ENCODE results near the gene TMEM51. TPM values are rescaled to one million over a fixed set of nuclear protein-coding genes. Genes with fewer than 3 reads are reported as not detected.

TMEM51 gene
- polyA plus RNA-seq, 1 donor from 2014 or later = 1.7 TPM

GRCh38 chr1:15196807-15197530, 43.4 kb downstream of the TMEM51 start (continued):
- TF ChIP-seq CTCF (IDR thresholded peaks at IDR 0.05; ENCODE audit: poor library complexity, severe bottlenecking) = no peak

- Histone ChIP-seq H3K4me3 (ENCODE audit: low read length) (no peak overlapping the region), H3K27ac (ENCODE audit: low read length) (no peak overlapping the region), H3F3A (ENCODE audit: insufficient read depth, low read length, poor library complexity, severe bottlenecking) (no peaks in the 10 kb centered on the region), H3K9me2 (ENCODE audit: insufficient read depth, low read length) (no peaks in the 10 kb centered on the region), H2AFZ (ENCODE audit: low read depth, low read length) (no peak overlapping the region), H4K20me1 (ENCODE audit: insufficient read depth) (no peaks in the 10 kb centered on the region), H3K36me3 (ENCODE audit: insufficient read depth, low read length) (no peaks in the 10 kb centered on the region), H3K79me2 (replicated peaks; ENCODE audit: insufficient read depth, low read length) (no peaks in the 10 kb centered on the region), H3K9me3 (ENCODE audit: low read length) (no peaks in the 10 kb centered on the region), H3K9ac (ENCODE audit: low read length) (no peak overlapping the region), H3K27me3 (ENCODE audit: insufficient read depth, low read depth, low read length) (no peaks in the 10 kb centered on the region), H3K4me2 (ENCODE audit: low read length) (no peak overlapping the region)
- TF ChIP-seq EP300 (conservative IDR thresholded peaks at IDR 0.05; ENCODE audit: poor library complexity, severe bottlenecking) = no peak
- no peak for TF ChIP-seq TAF1 (IDR thresholded peaks at IDR 0.05; ENCODE audit: low read depth)
- TF ChIP-seq RAD21 (conservative IDR thresholded peaks at IDR 0.05) = no peak
- no peak for TF ChIP-seq REST (IDR thresholded peaks at IDR 0.05; ENCODE audit: borderline replicate concordance)
- TF ChIP-seq POLR2AphosphoS5 (IDR thresholded peaks at IDR 0.05) = no peak
- no peak for TF ChIP-seq MXI1 (conservative IDR thresholded peaks at IDR 0.05; ENCODE audit: poor library complexity, severe bottlenecking)
- no peak for TF ChIP-seq CTCF (IDR thresholded peaks at IDR 0.05; ENCODE audit: poor library complexity, severe bottlenecking)
- no peak for TF ChIP-seq SMC3 (conservative IDR thresholded peaks at IDR 0.05; ENCODE audit: poor library complexity)
- TF ChIP-seq EZH2 (IDR thresholded peaks at IDR 0.05; ENCODE audit: borderline replicate concordance, insufficient read depth, low read length, poor library complexity, severe bottlenecking) = no peak
Observed at GRCh38 chr1:15197591-15198447, 44.3 kb downstream of the TMEM51 start.
